Renal pelvis (tissue), 12 donors: Measurements from ENCODE around the gene KCNG4. TPM values are rescaled to one million over a fixed set of nuclear protein-coding genes. Genes with fewer than 3 reads are reported as not detected.

Experiments
- DNase-seq: peaks from one replicate; pipeline ENCODE4 v3.0.0-alpha.2; 2013
- long read RNA-seq, 16 experiments: transcript quantifications; one replicate each; lab custom pipeline, GENCODE V29; 2026
- polyA plus RNA-seq, 3 donors: library from polyadenylated mRNA; unstranded; fragments of 120-200 nt; gene quantifications; one replicate each; pipeline ENCODE4 v1.2.1, GENCODE V29; 2013; ENCODE audit not compliant: insufficient read length in 3 of 3

The KCNG4 gene, protein sequence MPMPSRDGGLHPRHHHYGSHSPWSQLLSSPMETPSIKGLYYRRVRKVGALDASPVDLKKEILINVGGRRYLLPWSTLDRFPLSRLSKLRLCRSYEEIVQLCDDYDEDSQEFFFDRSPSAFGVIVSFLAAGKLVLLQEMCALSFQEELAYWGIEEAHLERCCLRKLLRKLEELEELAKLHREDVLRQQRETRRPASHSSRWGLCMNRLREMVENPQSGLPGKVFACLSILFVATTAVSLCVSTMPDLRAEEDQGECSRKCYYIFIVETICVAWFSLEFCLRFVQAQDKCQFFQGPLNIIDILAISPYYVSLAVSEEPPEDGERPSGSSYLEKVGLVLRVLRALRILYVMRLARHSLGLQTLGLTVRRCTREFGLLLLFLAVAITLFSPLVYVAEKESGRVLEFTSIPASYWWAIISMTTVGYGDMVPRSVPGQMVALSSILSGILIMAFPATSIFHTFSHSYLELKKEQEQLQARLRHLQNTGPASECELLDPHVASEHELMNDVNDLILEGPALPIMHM
- under 1 TPM; 0.03 to 0.09 (median 0.03) TPM for polyA plus RNA-seq
- long read RNA-seq, donor 1 = 0 reads
- long read RNA-seq, donor 2 = 0 reads
- long read RNA-seq, donor 3 = 0 reads
- long read RNA-seq, donor 4 = 0 reads
- long read RNA-seq, donor 5 = 0 reads
- long read RNA-seq, donor 6 = 0 reads
- long read RNA-seq, donor 7 = 0 reads
- long read RNA-seq, donor 8 = 0 reads
- long read RNA-seq, donor 9 = 0 reads
- long read RNA-seq, donor 10 = 0 reads
- long read RNA-seq, donor 11 = 0 reads
- long read RNA-seq, donor 12 = 0 reads
- long read RNA-seq, donor 13 = 0 reads
- long read RNA-seq, donor 14 = 0 reads
- long read RNA-seq, donor 15 = 0 reads
- long read RNA-seq, donor 16 = 0 reads

- no peak for DNase-seq
Measured at GRCh38 chr16:84239909-84240308, at the start of gene KCNG4. Gene KCNG4 (minus strand): TSS chr16:84240012. CDS start chr16:84237485, 2,527 bp downstream.

DNA sequence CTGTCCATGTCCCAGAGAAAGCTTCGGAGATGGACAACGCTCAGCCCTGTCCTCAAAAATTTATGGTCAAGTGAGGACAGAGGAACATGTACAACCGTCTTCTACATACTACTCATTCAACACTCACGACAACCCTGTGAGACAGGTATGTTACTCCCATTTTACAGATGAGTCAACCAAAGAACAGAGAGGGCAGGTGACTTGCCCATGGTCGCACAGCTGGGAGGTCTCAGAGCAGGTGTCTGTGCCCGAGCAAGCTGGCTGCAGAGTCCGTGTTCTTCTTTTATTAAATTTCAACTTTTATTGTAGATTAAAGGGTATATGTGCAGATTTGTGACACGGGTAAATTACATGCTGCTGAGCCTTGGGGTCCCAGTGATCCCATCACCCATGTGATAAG, 49.1 kb upstream of the KCNG4 start:
- DNase-seq = no peak

DNA sequence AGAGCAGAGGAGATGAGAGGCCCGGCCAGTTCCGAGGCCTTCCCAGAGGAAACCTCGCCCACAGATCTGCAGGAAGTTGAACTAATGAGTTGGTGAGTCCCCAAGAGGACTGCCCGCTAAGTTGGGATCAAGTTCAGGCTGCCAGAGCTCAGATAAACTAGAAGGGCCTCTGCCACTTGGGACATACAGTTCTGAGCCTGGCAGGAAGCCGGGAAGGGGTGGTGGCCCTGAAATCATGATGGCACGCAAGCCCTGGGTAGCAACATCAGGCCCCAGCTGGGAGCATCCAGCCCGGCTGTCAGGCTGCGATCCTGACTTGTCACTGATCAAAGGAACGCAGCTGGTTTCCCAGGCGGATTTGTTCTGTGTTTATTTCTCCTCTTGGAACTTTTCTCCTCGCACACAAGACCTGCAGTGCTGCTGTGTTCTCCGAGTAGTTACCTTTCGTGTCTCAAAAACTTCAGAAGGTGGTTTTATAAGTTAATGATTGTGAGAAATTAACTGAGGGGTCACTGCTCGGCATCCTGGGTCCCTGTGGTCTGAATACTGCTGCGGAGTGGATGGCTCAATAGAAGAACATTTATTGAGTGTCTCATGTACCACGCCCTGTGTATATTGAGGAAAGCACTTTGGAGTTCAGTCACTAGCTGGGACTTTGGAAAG, 46.9 kb upstream of the KCNG4 start:
- no peak for DNase-seq

DNA sequence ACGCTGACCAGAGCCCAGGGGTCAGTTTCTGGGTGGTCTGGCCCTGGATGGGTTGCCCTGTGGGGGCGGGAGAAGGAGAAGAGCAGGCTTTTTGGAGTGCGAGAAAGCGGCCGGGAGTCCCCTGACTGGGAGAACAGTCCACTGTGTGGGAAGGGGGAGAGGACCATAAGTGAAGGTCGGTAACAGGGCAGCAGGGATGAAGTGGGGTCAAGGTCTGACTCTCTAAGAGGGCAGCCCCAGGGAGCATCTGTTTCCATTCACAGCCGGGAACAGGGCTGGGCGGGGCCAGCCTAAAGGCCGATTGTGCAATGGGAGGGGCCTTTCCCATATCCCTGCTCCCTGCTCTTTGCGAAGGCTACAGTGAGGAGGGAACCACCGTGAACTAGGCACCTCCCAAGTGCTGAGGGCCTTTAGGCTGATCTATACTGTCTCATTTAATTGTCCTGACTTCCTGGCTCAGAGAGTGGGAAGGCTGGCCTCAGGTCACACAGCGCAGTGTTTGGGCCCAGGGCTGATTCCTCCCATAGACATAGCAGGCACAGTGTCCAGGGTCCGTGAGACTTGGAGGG, 44.4 kb upstream of the KCNG4 start:
- peak; percentile 54 for DNase-seq

DNA sequence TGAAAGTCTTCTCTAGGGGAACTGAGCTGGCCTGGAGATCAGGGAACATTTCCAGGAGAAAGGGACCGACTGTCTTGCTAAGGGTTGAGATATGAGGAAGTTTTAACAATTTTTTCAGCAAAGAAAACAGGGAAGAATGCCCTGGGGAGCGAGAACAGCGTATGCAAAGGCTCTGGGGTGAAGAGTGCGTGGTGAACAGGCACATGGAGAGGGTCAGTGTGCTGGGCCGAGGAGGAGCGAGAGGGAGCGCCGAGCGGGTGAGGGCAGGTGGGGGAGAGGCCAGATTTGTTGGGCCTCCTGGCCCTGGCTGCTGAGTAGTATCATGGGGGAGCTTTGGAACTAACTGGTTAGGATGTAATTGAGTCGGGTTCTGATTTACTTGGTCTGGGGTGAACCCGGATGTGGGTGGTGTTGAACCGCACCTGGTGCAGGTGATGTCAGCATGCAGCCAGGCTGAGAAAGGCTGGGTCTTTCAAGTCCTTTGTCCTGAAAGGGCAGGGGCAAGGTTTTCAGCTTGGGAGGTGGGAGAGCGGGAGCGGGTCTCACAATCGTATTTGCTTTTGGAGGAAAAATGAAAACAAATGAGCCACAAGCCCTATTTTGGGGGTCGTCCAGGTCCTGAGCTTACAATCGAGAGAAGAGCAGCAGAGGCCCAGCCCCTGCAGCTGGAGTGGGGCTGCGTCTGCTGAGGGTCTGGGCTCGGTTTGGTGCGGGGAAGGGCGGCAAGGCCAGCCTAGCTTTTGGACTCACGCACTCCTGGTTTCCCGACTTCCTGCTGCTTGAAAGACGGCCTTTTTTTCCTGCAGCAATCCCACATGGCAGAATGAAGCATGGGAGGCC, 43.7 kb upstream of the KCNG4 start:
- no peak for DNase-seq

GRCh38 chr16:84282533-84282932, 42.7 kb upstream of the KCNG4 start:
- DNase-seq = no peak

DNA sequence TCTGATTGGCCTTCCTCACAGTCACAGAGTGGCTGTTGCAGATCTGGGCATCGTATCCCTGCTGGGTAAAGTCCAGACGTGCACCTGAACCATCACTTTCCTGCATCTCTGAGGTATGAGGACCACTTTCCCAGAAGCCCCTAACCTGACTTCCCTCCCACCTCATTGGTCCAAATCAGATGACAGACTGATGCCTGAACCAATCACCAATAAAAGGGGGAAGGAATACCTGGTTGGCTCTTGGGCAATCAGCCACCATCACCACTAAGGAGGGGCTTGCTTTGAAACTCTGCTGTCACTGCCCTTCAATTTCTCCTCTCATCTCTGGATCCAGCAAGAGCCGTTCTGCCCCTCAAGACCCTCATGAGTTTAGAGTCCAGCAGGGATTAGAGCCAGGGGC, 41.3 kb upstream of the KCNG4 start:
- no peak for DNase-seq

DNA sequence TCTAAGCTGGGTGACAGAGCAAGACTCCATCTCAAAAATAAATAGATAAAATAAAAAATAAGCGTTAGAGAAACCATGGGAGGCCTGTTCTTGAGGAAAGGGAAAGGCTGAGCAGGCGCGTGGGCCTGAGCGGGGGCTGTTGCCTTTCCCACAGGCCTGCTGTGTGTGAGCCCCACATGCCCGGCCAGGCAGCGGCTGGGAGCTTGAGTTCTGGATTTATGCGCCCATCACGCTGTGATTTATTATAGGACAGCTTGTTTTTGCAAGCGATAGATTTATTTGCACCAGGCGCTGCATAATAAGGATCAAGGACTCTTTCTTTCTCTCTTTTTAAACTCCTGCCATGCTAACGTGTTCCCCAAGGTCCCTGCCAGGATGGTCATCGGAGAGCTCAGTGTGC, 40.1 kb upstream of the KCNG4 start:
- peak; percentile 58 for DNase-seq

DNA sequence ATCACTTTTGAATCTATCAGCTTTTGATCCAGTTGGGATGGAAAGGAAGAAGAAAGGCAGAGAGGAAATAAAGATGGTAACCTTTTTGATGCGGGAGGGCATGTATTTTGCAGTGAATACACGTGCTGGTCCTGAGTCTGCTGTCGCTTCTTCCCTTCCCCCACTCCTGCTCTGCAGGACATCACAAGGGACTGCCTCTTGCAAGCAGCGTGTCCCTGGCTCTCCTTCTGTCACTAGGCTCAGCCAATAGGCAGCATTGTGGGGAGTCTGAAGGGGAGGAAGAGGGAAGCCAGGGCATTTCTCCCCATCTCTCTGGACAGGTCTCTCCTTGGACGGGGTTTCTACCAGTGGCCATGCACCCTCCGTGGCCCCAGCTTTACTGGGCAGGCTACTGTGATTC, 39.2 kb upstream of the KCNG4 start:
- no peak for DNase-seq

DNA sequence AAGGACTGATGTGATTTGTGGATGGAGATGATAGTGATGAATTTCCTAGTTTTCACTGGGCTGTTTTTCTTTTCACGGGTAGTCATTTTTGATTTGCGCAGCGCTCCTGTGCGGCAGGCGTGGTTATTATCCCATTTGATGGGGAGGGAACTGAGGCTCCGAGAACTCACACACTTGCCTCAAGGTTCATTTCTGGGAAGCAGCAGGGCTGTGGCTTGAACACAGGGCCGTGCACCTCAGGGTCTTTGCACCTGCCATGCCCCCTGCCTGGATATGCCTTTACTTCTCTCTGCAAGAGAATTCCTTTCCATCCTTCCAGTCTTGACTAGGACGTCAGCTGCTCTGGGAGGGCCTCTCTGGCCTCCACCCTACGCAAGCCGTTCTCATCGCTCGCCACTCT, 38.5 kb upstream of the KCNG4 start:
- no peak for DNase-seq

DNA sequence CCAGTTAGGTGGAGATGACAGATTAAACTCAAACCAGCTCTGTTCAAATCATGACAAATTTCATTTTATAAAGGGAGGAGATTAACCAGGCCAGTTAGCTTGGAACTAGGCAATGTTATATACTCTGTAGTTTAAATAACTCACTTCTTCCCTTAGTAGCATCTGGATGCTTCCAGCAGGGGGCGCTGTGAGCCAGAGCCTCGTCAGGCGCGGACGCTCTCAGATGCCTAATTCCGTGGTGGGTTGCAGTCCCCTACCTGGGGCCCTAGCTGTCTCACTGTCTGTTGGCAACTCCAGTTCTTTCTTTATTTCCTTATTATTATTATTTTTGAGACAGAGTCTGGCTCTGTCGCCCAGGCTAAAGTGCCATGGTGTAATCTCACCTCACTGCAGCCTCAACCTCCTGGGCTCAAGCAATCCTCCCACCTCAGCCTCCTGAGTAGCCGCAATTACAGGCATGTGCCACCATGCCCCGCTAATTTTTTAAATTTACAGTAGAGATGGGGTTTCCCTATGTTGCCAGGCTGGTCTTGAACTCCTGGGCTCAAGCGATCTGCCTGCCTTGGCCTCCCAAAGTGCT, 37.5 kb upstream of the KCNG4 start:
- DNase-seq = peak; percentile 42

GRCh38 chr16:84275585-84276151, 35.9 kb upstream of the KCNG4 start:
- DNase-seq = no peak

DNA sequence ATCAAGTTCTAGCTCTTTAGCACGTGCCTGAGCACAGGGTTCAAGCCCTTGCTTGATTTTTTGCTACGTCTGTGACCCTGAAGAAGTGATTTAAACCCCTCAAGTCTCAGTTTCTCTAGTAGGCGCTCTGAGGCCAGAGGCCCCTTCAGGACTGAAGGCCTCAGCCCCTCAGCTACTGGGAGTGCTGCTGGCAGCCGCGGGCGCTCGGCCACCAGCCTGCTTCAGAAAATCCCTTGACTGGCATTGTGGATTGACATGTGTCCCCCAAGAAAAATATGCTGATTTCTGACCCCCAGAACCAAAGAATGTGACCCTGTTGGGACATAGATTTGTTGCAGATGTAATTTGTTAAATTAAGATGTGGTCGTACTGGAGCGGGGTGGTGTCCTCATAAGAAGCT, 34.7 kb upstream of the KCNG4 start:
- DNase-seq = no peak

DNA sequence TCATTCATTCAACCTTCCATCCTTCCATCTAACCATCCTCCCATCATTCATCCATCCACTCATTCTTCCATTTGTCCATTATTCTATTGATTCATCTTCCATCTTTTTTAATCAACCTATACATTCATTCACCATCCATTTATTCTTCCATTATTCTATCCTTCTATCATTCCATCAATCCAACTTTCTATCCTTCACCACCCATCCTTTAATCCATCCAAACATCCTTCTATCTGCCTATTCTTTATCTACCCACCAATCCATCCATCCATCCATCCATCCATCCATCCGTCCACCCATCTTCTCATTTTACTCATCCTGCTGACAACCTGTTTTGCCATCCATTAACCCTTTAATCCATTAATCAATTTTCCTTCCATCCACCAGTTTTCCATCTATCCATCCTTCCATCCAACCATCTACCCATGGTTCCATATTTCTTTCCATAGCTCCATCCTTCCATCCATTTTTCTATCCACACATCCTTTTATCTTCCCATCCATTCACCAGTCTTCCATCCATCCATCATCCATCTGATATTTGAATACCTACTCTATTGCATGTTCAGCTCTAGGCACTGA, 33.0 kb upstream of the KCNG4 start:
- no peak for DNase-seq

- no peak for DNase-seq
Measured at GRCh38 chr16:84271866-84272265, 32.1 kb upstream of the KCNG4 start.

DNA sequence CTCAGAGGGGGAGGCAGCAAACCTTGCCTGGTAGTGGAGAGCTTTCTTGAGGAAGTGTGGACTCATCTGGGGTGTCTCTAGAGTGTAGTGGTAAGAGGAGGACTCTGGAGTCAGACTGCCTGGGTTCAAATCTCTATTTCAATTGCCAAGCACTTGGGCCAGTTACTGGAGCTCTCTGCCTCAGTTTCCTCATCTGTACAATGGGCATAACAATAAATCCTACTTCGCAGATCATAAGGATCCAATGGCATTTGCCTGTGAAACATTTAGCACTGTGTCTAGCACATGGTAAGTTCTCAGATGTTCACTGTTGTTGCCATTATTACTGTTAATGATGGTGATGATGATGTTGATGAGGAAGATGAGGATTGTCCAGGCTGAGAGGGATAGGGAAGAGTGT, 31.2 kb upstream of the KCNG4 start:
- no peak for DNase-seq

- no peak for DNase-seq
Measured at GRCh38 chr16:84270531-84270930, 30.7 kb upstream of the KCNG4 start.

DNA sequence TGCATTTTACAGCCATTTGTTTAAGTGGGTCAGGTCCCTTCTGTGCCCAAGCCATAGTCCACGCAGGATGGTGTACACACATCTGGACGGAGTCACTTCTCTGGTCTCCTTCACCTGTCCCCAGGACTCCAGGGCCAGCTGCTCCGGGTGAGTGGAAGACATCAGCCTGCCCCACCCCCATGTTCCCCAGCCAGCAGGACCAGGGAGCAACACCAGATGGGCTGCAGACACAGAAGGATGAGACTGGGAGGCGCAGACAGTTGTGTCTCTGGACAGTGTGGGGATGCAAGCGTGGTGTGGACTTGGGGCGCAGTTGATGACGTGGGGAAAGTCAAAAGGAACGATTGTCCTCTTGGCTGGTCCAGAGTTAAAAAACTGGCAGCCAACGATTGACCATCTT, 30.3 kb upstream of the KCNG4 start:
- DNase-seq = no peak

GRCh38 chr16:84268291-84269040, 28.7 kb upstream of the KCNG4 start:
- DNase-seq = peak; percentile 89
